H1 (cell line): ENCODE results near the gene MAP1B. TPM values are rescaled to one million over a fixed set of nuclear protein-coding genes. Genes with fewer than 3 reads are reported as not detected.

Experiments
- CTCF ChIA-PET: fragments of 300-600 bp; sonication (Branson Sonifier 250); formaldehyde crosslinking; loops from one replicate; lab custom pipeline; 2021; ENCODE audit not compliant: partially characterized antibody; lab: Charles Lee
- POLR2A ChIA-PET: fragments of 300-600 bp; sonication (Branson Sonifier 250); formaldehyde crosslinking; loops from one replicate; lab custom pipeline; 2021; ENCODE audit warnings: inconsistent platforms; ENCODE audit not compliant: partially characterized antibody; lab: Charles Lee
- DNase-seq, 2 experiments: peaks; one replicate each; pipeline versions ENCODE4 v3.0.0 to v3.0.0-alpha.2; 2010 to 2022; ENCODE audit warnings: low spot score in 2 of 2, low read depth in 1 of 2, mixed read lengths in 1 of 2
- FAIRE-seq: peaks from 2 replicates; lab custom pipeline; 2011; peaks lifted over from hg19 to GRCh38; lab: Jason Lieb, UNC
- H2AFZ ChIP-seq: 2 replicates; pipeline ENCODE4 v1.8.1; 2012; ENCODE audit warnings: low read length, inconsistent platforms
- H2AK5ac ChIP-seq: 2 replicates; pipeline ENCODE4 v1.6.1; 2013; ENCODE audit warnings: low read depth, low read length
- H2BK120ac ChIP-seq: replicated peaks from 2 replicates; pipeline ENCODE3; 2013; ENCODE audit warnings: low read depth, low read length, inconsistent platforms
- H2BK12ac ChIP-seq: 2 replicates; pipeline ENCODE4 v1.6.1; 2013; ENCODE audit warnings: low read depth, low read length
- H2BK15ac ChIP-seq: 2 replicates; pipeline ENCODE4 v1.6.1; 2013; ENCODE audit warnings: low read length
- H2BK20ac ChIP-seq: 2 replicates; pipeline ENCODE4 v1.6.1; 2013; ENCODE audit warnings: low read length
- H2BK5ac ChIP-seq: 2 replicates; pipeline ENCODE4 v1.6.1; 2013; ENCODE audit warnings: low read depth, low read length
- H3K14ac ChIP-seq: 2 replicates; pipeline ENCODE4 v1.6.1; 2013; ENCODE audit warnings: inconsistent platforms; ENCODE audit not compliant: insufficient read length
- H3K18ac ChIP-seq: 2 replicates; pipeline ENCODE4 v1.6.1; 2013; ENCODE audit warnings: low read length; ENCODE audit errors: extremely low read depth
- H3K23ac ChIP-seq: 2 replicates; pipeline ENCODE4 v1.6.1; 2013; ENCODE audit warnings: inconsistent platforms; ENCODE audit not compliant: insufficient read length
- H3K23me2 ChIP-seq: 2 replicates; pipeline ENCODE4 v1.6.1; 2013; ENCODE audit warnings: low read depth, low read length
- H3K27ac ChIP-seq: 2 replicates; pipeline ENCODE4 v1.6.1; 2011; ENCODE audit warnings: low read depth, low read length, inconsistent platforms
- H3K27me3 ChIP-seq, 4 experiments: replicated peaks in 1 of 4; 1 replicate in 1 of 4; 2 replicates in 3 of 4; pipeline versions ENCODE4 v1.6.1 to v1.8.1; 2011 to 2013; ENCODE audit warnings: low read length in 3 of 4, mild to moderate bottlenecking in 3 of 4, inconsistent platforms in 2 of 4, mixed read lengths in 2 of 4, moderate library complexity in 1 of 4; ENCODE audit not compliant: control insufficient read depth in 3 of 4, insufficient read depth in 3 of 4; ENCODE audit errors: extremely low read depth in 1 of 4
- H3K36me3 ChIP-seq, 4 experiments: 2 replicates each; pipeline versions ENCODE4 v1.6.1 to v1.8.1; 2011 to 2013; ENCODE audit warnings: mild to moderate bottlenecking in 4 of 4, low read length in 3 of 4, moderate library complexity in 2 of 4, control low read depth in 1 of 4, inconsistent platforms in 1 of 4; ENCODE audit not compliant: insufficient read depth in 4 of 4, control insufficient read depth in 2 of 4
- H3K4ac ChIP-seq: replicated peaks from 2 replicates; pipeline ENCODE3; 2013; ENCODE audit warnings: low read length, low read depth, mixed read lengths, inconsistent platforms; ENCODE audit not compliant: insufficient read length
- H3K4me1 ChIP-seq, 4 experiments: replicated peaks in 1 of 4; 1 replicate in 1 of 4; 2 replicates in 3 of 4; pipeline versions ENCODE4 v1.6.1 to v1.8.1; 2011 to 2013; ENCODE audit warnings: low read length in 3 of 4, inconsistent platforms in 2 of 4, mixed read lengths in 1 of 4; ENCODE audit not compliant: insufficient read depth in 4 of 4, control insufficient read depth in 3 of 4
- H3K4me2 ChIP-seq, 2 experiments: 2 replicates each; pipeline versions ENCODE4 v1.6.1 to v1.8.1; 2011 to 2013; ENCODE audit warnings: low read depth in 2 of 2, low read length in 2 of 2, control low read depth in 1 of 2, inconsistent platforms in 1 of 2, mild to moderate bottlenecking in 1 of 2; ENCODE audit not compliant: insufficient read depth in 1 of 2
- H3K4me3 ChIP-seq, 4 experiments: fragments of 200-600, 300-600 bp in 1 of 4; sonication (generic), shearing (Covaris generic), sonication (Bioruptor Twin) in 1 of 4; 2 replicates each; pipeline versions ENCODE4 v1.5.1 to v1.8.1; 2011 to 2016; ENCODE audit warnings: low read length in 4 of 4, low read depth in 3 of 4, control low read depth in 2 of 4, inconsistent platforms in 2 of 4, mild to moderate bottlenecking in 2 of 4, mixed read lengths in 1 of 4, moderate library complexity in 1 of 4; ENCODE audit not compliant: insufficient read depth in 2 of 4; ENCODE audit errors: extremely low read depth in 1 of 4
- H3K56ac ChIP-seq: replicated peaks from 2 replicates; pipeline ENCODE3; 2013; ENCODE audit warnings: low read depth, mild to moderate bottlenecking, mixed read lengths, low read length, inconsistent platforms; ENCODE audit not compliant: insufficient read length
- H3K79me1 ChIP-seq: 2 replicates; pipeline ENCODE4 v1.6.1; 2013; ENCODE audit warnings: low read depth, low read length, control low read depth
- H3K79me2 ChIP-seq, 2 experiments: 2 replicates each; pipeline versions ENCODE4 v1.6.1 to v1.8.1; 2012 to 2013; ENCODE audit warnings: low read length in 2 of 2, mild to moderate bottlenecking in 2 of 2, inconsistent platforms in 1 of 2; ENCODE audit not compliant: insufficient read depth in 2 of 2, control insufficient read depth in 1 of 2
- H3K9ac ChIP-seq, 4 experiments: replicated peaks in 1 of 4; 1 replicate in 1 of 4; 2 replicates in 3 of 4; pipeline versions ENCODE4 v1.6.1 to v1.8.1; 2011 to 2013; ENCODE audit warnings: low read depth in 3 of 4, low read length in 3 of 4, control low read depth in 2 of 4, mild to moderate bottlenecking in 2 of 4, moderate library complexity in 2 of 4, inconsistent platforms in 1 of 4; ENCODE audit errors: extremely low read depth in 1 of 4
- H3K9me3 ChIP-seq, 2 experiments: 2 replicates each; pipeline versions ENCODE4 v1.6.1 to v1.8.1; 2012 to 2013; ENCODE audit warnings: mild to moderate bottlenecking in 2 of 2, moderate library complexity in 2 of 2, control low read depth in 1 of 2, inconsistent platforms in 1 of 2, low read depth in 1 of 2, low read length in 1 of 2, mixed read lengths in 1 of 2; ENCODE audit not compliant: insufficient read depth in 2 of 2
- H4K20me1 ChIP-seq, 2 experiments: replicated peaks in 1 of 2; 2 replicates each; pipeline versions ENCODE3 to v1.8.1; 2011 to 2013; ENCODE audit warnings: inconsistent platforms in 2 of 2, low read length in 2 of 2, mild to moderate bottlenecking in 1 of 2; ENCODE audit not compliant: insufficient read depth in 2 of 2, control insufficient read depth in 1 of 2
- H4K5ac ChIP-seq: 2 replicates; pipeline ENCODE4 v1.6.1; 2013; ENCODE audit warnings: low read length, low read depth, mixed read lengths, inconsistent platforms; ENCODE audit not compliant: insufficient read length
- H4K8ac ChIP-seq: 2 replicates; pipeline ENCODE4 v1.8.0; 2013; ENCODE audit warnings: mild to moderate bottlenecking, moderate library complexity, low read length, inconsistent platforms; ENCODE audit not compliant: insufficient read depth; ENCODE audit errors: extremely low read depth
- H4K91ac ChIP-seq: replicated peaks from 2 replicates; pipeline ENCODE3; 2013; ENCODE audit warnings: low read length, mixed read lengths, inconsistent platforms; ENCODE audit not compliant: insufficient read length
- BCL11A ChIP-seq, 2 experiments: IDR thresholded peaks; one replicate each; pipeline ENCODE4 v1.6.1; 2011; ENCODE audit warnings: low read depth in 2 of 2, low read length in 2 of 2, mild to moderate bottlenecking in 2 of 2
- EP300 ChIP-seq, 2 experiments: IDR thresholded peaks; 1 replicate in 1 of 2; 2 replicates in 1 of 2; pipeline ENCODE4 v1.6.1; 2011 to 2012; ENCODE audit warnings: low read depth in 2 of 2, low read length in 2 of 2, mild to moderate bottlenecking in 2 of 2, borderline replicate concordance in 1 of 2, inconsistent platforms in 1 of 2, moderate library complexity in 1 of 2
- KDM5A ChIP-seq: fragments of 200-600 bp; IDR thresholded peaks from 2 replicates; pipeline ENCODE4 v1.7.1; 2012; ENCODE audit warnings: mild to moderate bottlenecking, low read length, inconsistent platforms, mixed read lengths
- PHF8 ChIP-seq: fragments of 200-600 bp; sonication (generic); conservative IDR thresholded peaks from 2 replicates; pipeline ENCODE4 v1.7.1; 2012; ENCODE audit warnings: low read depth, mild to moderate bottlenecking, inconsistent platforms, low read length, moderate library complexity
- RAD21 ChIP-seq, 2 experiments: IDR thresholded peaks in 1 of 2; conservative IDR thresholded peaks in 1 of 2; 2 replicates each; pipeline ENCODE4 v1.6.1; 2011; ENCODE audit warnings: low read depth in 2 of 2, low read length in 2 of 2, improper control_type of control experiment in 1 of 2, inconsistent platforms in 1 of 2, mild to moderate bottlenecking in 1 of 2, moderate library complexity in 1 of 2
- RBBP5 ChIP-seq: IDR thresholded peaks from 2 replicates; pipeline ENCODE4 v1.7.1; 2012; ENCODE audit warnings: low read depth, mild to moderate bottlenecking, inconsistent platforms, low read length, moderate library complexity, borderline replicate concordance
- RXRA ChIP-seq: IDR thresholded peaks from 2 replicates; pipeline ENCODE4 v1.6.1; 2011; ENCODE audit warnings: low read depth, mild to moderate bottlenecking, low read length, moderate library complexity; ENCODE audit not compliant: insufficient read depth
- YY1 ChIP-seq: IDR thresholded peaks from 2 replicates; pipeline ENCODE4 v1.6.1; 2011; ENCODE audit warnings: low read depth, mild to moderate bottlenecking, low read length
- WGBS, 2 experiments: shearing (Covaris generic) in 1 of 2; methylation state at CpG; one replicate each; pipeline versions ENCODE4 v1.1.6 to v1.1.7; 2013 to 2015; ENCODE audit warnings: low lambda C conversion rate in 2 of 2, mixed read lengths in 2 of 2, inconsistent platforms in 1 of 2, low coverage in 1 of 2, missing lambda C conversion rate in 1 of 2; ENCODE audit not compliant: insufficient replicate concordance in 2 of 2, insufficient coverage in 1 of 2, insufficient read length in 1 of 2; ENCODE audit errors: extremely low coverage in 1 of 2, missing lambda C conversion rate in 1 of 2; 5-methylcytosine and 5-hydroxymethylcytosine counted together
- polyA plus RNA-seq, 7 experiments: library from polyadenylated mRNA; depleted of rRNA in 3 of 7; stranded (reverse) in 5 of 7; unstranded in 2 of 7; fragments of >200 nt in 5 of 7; fragments of 200-250 nt in 2 of 7; gene quantifications; 1 replicate in 5 of 7; 2 replicates in 1 of 7; 4 replicates in 1 of 7; pipeline versions ENCODE4 v1.2.1 to v1.2.3, GENCODE V29; 2011 to 2013; ENCODE audit warnings: missing spikeins in 2 of 7, mixed read lengths in 2 of 7
- total RNA-seq: library from RNA; stranded (reverse); fragmentation: NEBNext Ultra II Directional; extraction: Animal tissue kit (Norgen Biotek cat#: 25700); gene quantifications from 2 replicates; pipeline ENCODE4 v1.2.1, GENCODE V29; 2021
- TF ChIP-seq, protein P1 (sequence below): IDR thresholded peaks from 2 replicates; pipeline ENCODE4 v1.6.1; 2012; ENCODE audit warnings: inconsistent platforms

The MAP1B gene
- total and polyA plus RNA-seq, 2 of the 8 experiments (the other 6 are each of a cell fraction or from before 2014, with no cell fraction given): 24.5 to 120 TPM

DNA sequence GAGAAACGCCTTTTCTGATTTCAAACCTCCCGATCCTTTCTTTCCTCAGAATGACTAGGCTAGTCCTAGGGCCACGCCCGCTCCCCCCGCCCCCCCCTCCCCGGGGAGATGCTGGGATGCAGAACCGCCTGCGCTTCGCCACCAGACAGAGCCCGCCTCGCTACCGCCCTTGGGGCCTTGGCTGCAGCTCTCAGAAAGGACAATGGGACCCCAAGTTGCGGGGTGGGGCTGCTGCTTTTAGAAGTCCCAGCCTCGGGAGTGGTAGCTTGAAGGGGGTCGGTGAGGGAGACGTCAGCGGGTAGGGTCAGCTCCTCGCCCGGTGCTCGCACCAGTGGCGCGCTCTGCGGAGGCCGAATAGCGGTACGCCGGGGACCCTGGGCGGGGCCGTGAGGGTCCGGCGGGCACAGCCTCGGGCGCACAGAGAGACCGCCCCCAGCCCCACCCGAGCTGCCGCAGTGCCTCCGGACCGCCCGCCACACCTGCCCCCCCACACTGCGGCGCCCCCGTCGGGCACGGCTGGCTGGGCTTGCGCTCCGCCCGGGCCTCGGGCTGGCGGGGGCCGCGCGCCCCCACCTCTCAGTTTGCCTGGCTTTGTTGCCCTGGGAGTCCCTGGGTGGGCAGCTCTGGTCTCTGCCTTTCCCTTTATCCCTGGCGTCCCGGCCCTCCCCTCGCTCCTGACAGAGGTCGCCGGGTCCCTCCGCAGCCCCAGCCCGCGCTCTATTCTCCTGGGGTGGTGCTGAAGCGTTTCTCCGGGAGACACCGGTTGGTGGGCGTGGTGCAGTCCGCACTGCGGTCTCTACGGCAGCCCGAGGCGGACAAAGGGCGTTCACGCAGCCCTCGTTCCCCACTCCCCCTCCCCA, 1.2 kb downstream of the MAP1B start:
- no peak overlapping the region for H3K23ac ChIP-seq
- H4K91ac ChIP-seq: peak overlapping the region; percentile 75
- no peak overlapping the region for H2BK20ac ChIP-seq
- H3K4ac ChIP-seq: no peak overlapping the region
- no peaks in the 10 kb centered on the region for H3K27me3 ChIP-seq
- 2% methylated on average over 33 of the region's 72 CpGs; no CpG with 5 or more reads in 1 of the 2 experiments for WGBS, 2 experiments
- 0 out of 2 replicates have a peak, but pooled peaks cover 2% of the 10 kb centered on the region for H3K79me1 ChIP-seq
- H3K18ac ChIP-seq: peak overlapping the region; percentile 42; the same call in 1 of the 2 replicates
- peaks cover 0 to 13% (median 0%) of the 10 kb centered on the region in 4 experiments; a peak in 1 of 8 replicates for H3K36me3 ChIP-seq
- peak overlapping the region; percentile 18 for H4K5ac ChIP-seq
- no peak for FAIRE-seq
- H4K20me1 ChIP-seq: peaks cover 0 to 1% of the 10 kb centered on the region in 2 experiments
- ChIA-PET CTCF (interaction anchor here (0.5 to 1.4 kb wide), 5 partner anchors 14 to 326 kb away, joined by 3 to 4 read pairs (median 4); no protein-coding TSS in a partner anchor), POLR2A (interaction anchor here (0.7 to 7.7 kb wide), 14 partner anchors 10 to 522 kb away, joined by 3 to 72 read pairs (median 4); partner anchors contain the start of genes MCCC2, MRPS27 and PTCD2)
- H2BK15ac ChIP-seq: peak overlapping the region; percentile 36; the same call in 1 of the 2 replicates
- peak overlapping the region; percentile 84 to 98 (median 94) for H3K4me3 ChIP-seq
- H2AK5ac ChIP-seq: no peak overlapping the region
- H3K9ac ChIP-seq: peak overlapping the region; percentile 73 to 82 (median 78)
- H3K79me2 ChIP-seq: peaks cover 7 to 46% of the 10 kb centered on the region in 2 experiments
- no peak overlapping the region for H2AFZ ChIP-seq
- no peak overlapping the region for H2BK120ac ChIP-seq
- peaks cover 10% of the 10 kb centered on the region for H3K23me2 ChIP-seq
- peaks cover 3 to 12% (median 6%) of the 10 kb centered on the region in 4 experiments; a peak in 6 of 7 replicates for H3K4me1 ChIP-seq
- no peak overlapping the region; the same call in 1 of the 2 replicates for H2BK5ac ChIP-seq
- peak overlapping the region; percentile 76 to 98 for H3K4me2 ChIP-seq
- no peak overlapping the region for H3K14ac ChIP-seq
- no peaks in the 10 kb centered on the region for H3K9me3 ChIP-seq
- H2BK12ac ChIP-seq: no peak overlapping the region
- peak in 1 of 2 experiments; percentile 86 for DNase-seq
- H3K56ac ChIP-seq: no peak overlapping the region
- peak overlapping the region; percentile 50; the same call in 1 of the 2 replicates for H3K27ac ChIP-seq
- H4K8ac ChIP-seq: peak overlapping the region; percentile 94
- TF ChIP-seq PHF8 (peak; percentile 68), RBBP5 (peak; percentile 63), BCL11A (IDR thresholded peaks at IDR 0.05; ENCODE audit: low read depth in 2 of 2, low read length in 2 of 2) (no peak), EP300 (IDR thresholded peaks at IDR 0.05; ENCODE audit: borderline replicate concordance in 1 of 2, low read depth in 2 of 2, low read length in 2 of 2) (peak in 1 of 2 experiments; percentile 41; a peak in 1 of 3 replicates), YY1 (peak; percentile 64), KDM5A (no peak), RXRA (no peak), RAD21 (IDR thresholded peaks at IDR 0.05 in 1 of 2, conservative IDR thresholded peaks at IDR 0.05 in 1 of 2; ENCODE audit: low read depth in 2 of 2, low read length in 2 of 2) (peak; percentile 9 to 24; a peak in 1 of 4 replicates)
- TF ChIP-seq, protein P1, sequence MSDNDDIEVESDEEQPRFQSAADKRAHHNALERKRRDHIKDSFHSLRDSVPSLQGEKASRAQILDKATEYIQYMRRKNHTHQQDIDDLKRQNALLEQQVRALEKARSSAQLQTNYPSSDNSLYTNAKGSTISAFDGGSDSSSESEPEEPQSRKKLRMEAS: peak; percentile 64; the same call in 1 of the 2 replicates
